HepG2 (cell line): Measurements from ENCODE around the gene PCNA. TPM values are rescaled to one million over a fixed set of nuclear protein-coding genes. Genes with fewer than 3 reads are reported as not detected.

Experiments used
- CBX1 ChIP-seq: IDR thresholded peaks from one replicate; pipeline ENCODE4 v1.6.1; 2016; ENCODE audit warnings: antibody characterized with exemption, low read depth
- CBX5 ChIP-seq: sonication (generic); formaldehyde crosslinking; IDR thresholded peaks from 2 replicates; pipeline ENCODE4 v1.4.0; 2020; ENCODE audit warnings: missing genetic modification reagents, borderline replicate concordance
- CCAR2 ChIP-seq: fragments of 200-400 bp; formaldehyde crosslinking; optimal IDR thresholded peaks from 2 replicates; pipeline ENCODE3; 2018; ENCODE audit warnings: low read depth, mild to moderate bottlenecking, low read length, moderate library complexity
- GATA4 ChIP-seq: sonication (generic); IDR thresholded peaks from 2 replicates; pipeline ENCODE4 v1.6.1; 2016; ENCODE audit warnings: antibody characterized with exemption, low read depth, borderline replicate concordance
- GLI4 ChIP-seq: sonication (generic); formaldehyde crosslinking; IDR thresholded peaks from 2 replicates; pipeline ENCODE4 v1.5.1; 2020; ENCODE audit warnings: missing genetic modification reagents, mild to moderate bottlenecking, moderate library complexity, borderline replicate concordance
- ISL2 ChIP-seq: sonication (generic); formaldehyde crosslinking; IDR thresholded peaks from 2 replicates; pipeline ENCODE4 v1.5.0; 2020; ENCODE audit warnings: missing genetic modification reagents
- KAT7 ChIP-seq: IDR thresholded peaks from 2 replicates; pipeline ENCODE4 v1.6.1; 2018; ENCODE audit warnings: borderline replicate concordance, missing compliant biosample characterization
- LBX2 ChIP-seq: sonication (generic); formaldehyde crosslinking; IDR thresholded peaks from 2 replicates; pipeline ENCODE4 v1.5.0; 2020; ENCODE audit warnings: missing genetic modification reagents, mild to moderate bottlenecking, borderline replicate concordance
- LRRFIP1 ChIP-seq: sonication (generic); formaldehyde crosslinking; conservative IDR thresholded peaks from 2 replicates; pipeline ENCODE4 v1.4.0; 2020; ENCODE audit warnings: missing genetic modification reagents
- MAF1 ChIP-seq: sonication (generic); formaldehyde crosslinking; IDR thresholded peaks from 2 replicates; pipeline ENCODE4 v1.5.0; 2020; ENCODE audit warnings: missing genetic modification reagents, borderline replicate concordance
- MAFF ChIP-seq: IDR thresholded peaks from 2 replicates; pipeline ENCODE4 v1.6.1; 2011; ENCODE audit warnings: low read depth, low read length, improper control_type of control experiment
- MAX ChIP-seq: IDR thresholded peaks from 2 replicates; pipeline ENCODE4 v1.6.1; 2012; ENCODE audit warnings: inconsistent platforms
- MEIS2 ChIP-seq: sonication (generic); formaldehyde crosslinking; IDR thresholded peaks from 2 replicates; pipeline ENCODE4 v1.9.0; 2021; ENCODE audit warnings: mild to moderate bottlenecking, missing genetic modification reagents
- NFRKB ChIP-seq: fragments of 450-650 bp; IDR thresholded peaks from 2 replicates; pipeline ENCODE4 v1.6.1; 2017
- NPAS2 ChIP-seq: sonication (generic); formaldehyde crosslinking; IDR thresholded peaks from 2 replicates; pipeline ENCODE4 v1.8.0; 2022; ENCODE audit warnings: mild to moderate bottlenecking, missing genetic modification reagents, borderline replicate concordance
- REST ChIP-seq, 2 experiments: IDR thresholded peaks; 2 replicates each; pipeline ENCODE4 v1.6.1; 2011 to 2012; ENCODE audit warnings: low read length in 2 of 2, borderline replicate concordance in 1 of 2, low read depth in 1 of 2, mild to moderate bottlenecking in 1 of 2, moderate library complexity in 1 of 2
- SETDB1 ChIP-seq: sonication (generic); formaldehyde crosslinking; IDR thresholded peaks from 2 replicates; pipeline ENCODE4 v1.5.1; 2020; ENCODE audit warnings: missing genetic modification reagents, mild to moderate bottlenecking, borderline replicate concordance
- SMAD3 ChIP-seq: sonication (generic); formaldehyde crosslinking; IDR thresholded peaks from 2 replicates; pipeline ENCODE4 v1.4.0; 2020; ENCODE audit warnings: missing genetic modification reagents
- STAT5B ChIP-seq: sonication (generic); formaldehyde crosslinking; IDR thresholded peaks from 2 replicates; pipeline ENCODE4 v1.4.0; 2020; ENCODE audit warnings: missing genetic modification reagents
- ZBTB38 ChIP-seq: sonication (generic); formaldehyde crosslinking; IDR thresholded peaks from 2 replicates; pipeline ENCODE4 v1.5.1; 2020; ENCODE audit warnings: mild to moderate bottlenecking, missing genetic modification reagents
- ZNF235 ChIP-seq: sonication (generic); formaldehyde crosslinking; IDR thresholded peaks from 2 replicates; pipeline ENCODE4 v1.8.1; 2023; ENCODE audit warnings: mild to moderate bottlenecking, missing genetic modification reagents, borderline replicate concordance
- ZNF24 ChIP-seq: fragments of 450-650 bp; IDR thresholded peaks from 2 replicates; pipeline ENCODE4 v1.6.1; 2017; ENCODE audit warnings: antibody characterized with exemption, mild to moderate bottlenecking
- ZNF746 ChIP-seq: sonication (generic); formaldehyde crosslinking; IDR thresholded peaks from 2 replicates; pipeline ENCODE4 v1.8.0; 2022; ENCODE audit warnings: mild to moderate bottlenecking, missing genetic modification reagents
- ZNF83 ChIP-seq: sonication (generic); formaldehyde crosslinking; IDR thresholded peaks from 2 replicates; pipeline ENCODE4 v1.4.0; 2020; ENCODE audit warnings: missing genetic modification reagents, mild to moderate bottlenecking, borderline replicate concordance
- polyA plus RNA-seq, 8 experiments: library from polyadenylated mRNA; depleted of rRNA in 3 of 8; stranded (reverse) in 7 of 8; unstranded in 1 of 8; fragments of >200 nt; fragmentation: Illumina TruSeq in 4 of 8; extraction: Trizol in 4 of 8; gene quantifications; 2 replicates each; pipeline versions ENCODE4 v1.2.1 to v1.2.3, GENCODE V29; 2011 to 2016; ENCODE audit warnings: low read depth in 4 of 8, missing spikeins in 1 of 8, mixed read lengths in 1 of 8; ENCODE audit not compliant: insufficient read depth in 1 of 8
- total RNA-seq, 5 experiments: library from RNA; depleted of rRNA; stranded (reverse); fragments of >200 nt; fragmentation: Illumina TruSeq; extraction: Trizol; gene quantifications; 2 replicates each; pipeline ENCODE4 v1.2.3, GENCODE V29; 2016; ENCODE audit warnings: low read depth in 1 of 5
- TF ChIP-seq, protein P1 (sequence below): sonication (generic); formaldehyde crosslinking; IDR thresholded peaks from 2 replicates; pipeline ENCODE4 v1.5.0; 2020; ENCODE audit warnings: missing genetic modification reagents

PCNA gene
- total and polyA plus RNA-seq, 2 of the 13 experiments (the other 11 are each of a cell fraction or from before 2014, with no cell fraction given), result 229 to 655 TPM

GRCh38 chr20:5120185-5120476 lies 373 bp upstream of the PCNA start (continued):
- TF ChIP-seq REST (IDR thresholded peaks at IDR 0.05; ENCODE audit: borderline replicate concordance in 1 of 2, low read depth in 1 of 2, low read length in 2 of 2) (no peak; a peak in 1 of 4 replicates), ZNF235 (no peak), MEIS2 (CRISPR knock-in tag) (no peak), GATA4 (peak; percentile 64; the same call in 1 of the 2 replicates), CBX1 (peak; percentile 92), CCAR2 (peak; percentile 80), ZNF83 (CRISPR knock-in tag) (no peak), MAFF (no peak), LBX2 (no peak), ZBTB38 (no peak), ISL2 (CRISPR knock-in tag) (no peak; the same call in 1 of the 2 replicates), MAF1 (no peak), SMAD3 (peak; percentile 72; the same call in 1 of the 2 replicates), CBX5 (CRISPR knock-in tag) (0 out of 2 replicates have a peak, but pooled peaks have one; percentile 25), STAT5B (CRISPR knock-in tag) (0 out of 2 replicates have a peak, but pooled peaks have one; percentile 71), MAX (peak; percentile 39; the same call in 1 of the 2 replicates), ZNF24 (no peak), GLI4 (CRISPR knock-in tag) (no peak), NFRKB (no peak), LRRFIP1 (CRISPR knock-in tag) (no peak), KAT7 (peak; percentile 33; the same call in 1 of the 2 replicates), SETDB1 (CRISPR knock-in tag) (0 out of 2 replicates have a peak, but pooled peaks have one; percentile 33), ZNF746 (0 out of 2 replicates have a peak, but pooled peaks have one; percentile 15), NPAS2 (no peak)
- TF ChIP-seq, protein P1, sequence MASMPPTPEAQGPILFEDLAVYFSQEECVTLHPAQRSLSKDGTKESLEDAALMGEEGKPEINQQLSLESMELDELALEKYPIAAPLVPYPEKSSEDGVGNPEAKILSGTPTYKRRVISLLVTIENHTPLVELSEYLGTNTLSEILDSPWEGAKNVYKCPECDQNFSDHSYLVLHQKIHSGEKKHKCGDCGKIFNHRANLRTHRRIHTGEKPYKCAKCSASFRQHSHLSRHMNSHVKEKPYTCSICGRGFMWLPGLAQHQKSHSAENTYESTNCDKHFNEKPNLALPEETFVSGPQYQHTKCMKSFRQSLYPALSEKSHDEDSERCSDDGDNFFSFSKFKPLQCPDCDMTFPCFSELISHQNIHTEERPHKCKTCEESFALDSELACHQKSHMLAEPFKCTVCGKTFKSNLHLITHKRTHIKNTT (CRISPR knock-in tag), result no peak
